AG04450 (cell line): ENCODE data around the gene STRIP2. TPM values are rescaled to one million over a fixed set of nuclear protein-coding genes. Genes with fewer than 3 reads are reported as not detected.
A peak's percentile ranks its signal among the peaks of the same experiment; 100 is the strongest.

Experiments used
- CTCF ChIA-PET: fragments of 300-600, 350-600 bp; formaldehyde crosslinking; extraction: SDS; loops from one replicate; lab custom pipeline; 2022; ENCODE audit warnings: antibody characterized with exemption, inconsistent platforms; lab: Charles Lee
- POLR2A ChIA-PET: fragments of 350-600 bp; formaldehyde crosslinking; extraction: SDS; loops from one replicate; lab custom pipeline; 2021; ENCODE audit warnings: antibody characterized with exemption, inconsistent platforms; lab: Yijun Ruan, JAX
- DNase-seq: peaks from one replicate; pipeline ENCODE4 v3.0.0-alpha.2; 2011; ENCODE audit warnings: low read depth, low spot score
- H3K27ac ChIP-seq: one replicate; pipeline ENCODE4 v1.5.1; 2012; ENCODE audit warnings: low read depth, low read length, control low read depth
- H3K27me3 ChIP-seq: one replicate; pipeline ENCODE4 v1.6.0; 2012; ENCODE audit warnings: low read length; ENCODE audit not compliant: control insufficient read depth, insufficient read depth
- H3K4me3 ChIP-seq: 2 replicates; pipeline ENCODE4 v1.5.1; 2011; ENCODE audit warnings: mild to moderate bottlenecking, low read depth, low read length, control low read depth
- H3K9me3 ChIP-seq: 2 replicates; pipeline ENCODE4 v1.5.1; 2012; ENCODE audit warnings: low read length; ENCODE audit not compliant: control insufficient read depth, insufficient read depth
- CTCF ChIP-seq: IDR thresholded peaks from 2 replicates; pipeline ENCODE4 v1.5.1; 2011; ENCODE audit warnings: low read depth, low read length, control low read depth, inconsistent platforms
- polyA plus RNA-seq: library from polyadenylated mRNA; depleted of rRNA; stranded (reverse); fragments of >200 nt; gene quantifications from 2 replicates; pipeline ENCODE4 v1.2.3, GENCODE V29; 2011

STRIP2 gene
- polyA plus RNA-seq, 1 experiment: 1.7 TPM

DNA sequence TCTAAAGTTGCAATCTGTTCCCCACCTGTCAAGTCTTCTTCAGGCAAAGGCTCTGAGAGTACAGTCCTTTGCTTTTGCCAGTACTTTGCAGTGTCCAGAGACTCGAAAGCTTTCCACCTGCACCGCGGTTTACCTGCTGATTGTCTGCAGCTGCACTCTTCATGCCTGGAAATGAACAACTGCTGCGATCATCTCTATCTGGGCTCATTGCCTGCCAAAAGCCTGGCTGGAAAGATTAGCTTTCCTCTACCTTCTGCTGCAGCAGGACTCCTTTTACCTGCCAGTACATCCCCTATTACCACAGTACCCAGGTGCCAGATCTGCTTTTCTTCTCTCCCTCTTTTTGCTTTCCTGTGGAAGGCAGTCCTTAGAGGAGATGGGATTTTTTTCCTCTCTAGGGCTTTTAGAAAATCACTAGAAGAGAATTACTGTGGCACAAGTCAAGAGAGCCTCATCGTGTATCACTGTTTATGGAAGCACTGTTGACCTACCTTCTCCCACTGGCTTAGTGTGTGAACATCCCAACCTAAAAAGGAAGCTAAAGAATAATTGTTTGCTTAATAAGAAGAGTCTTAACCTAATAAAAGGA lies 2.2 kb downstream of the STRIP2 start:
- no peak for DNase-seq
- POLR2A ChIA-PET: no interaction called here
- no peak overlapping the region for H3K27ac ChIP-seq
- peaks cover 4% of the 10 kb centered on the region for H3K27me3 ChIP-seq
- no peak for TF ChIP-seq CTCF
- CTCF ChIA-PET: interaction anchor here (1.7 kb wide), 1 partner anchor 69 kb away, joined by 3 read pairs; no protein-coding TSS in a partner anchor
- no peak overlapping the region for H3K4me3 ChIP-seq
- no peaks in the 10 kb centered on the region for H3K9me3 ChIP-seq

DNA sequence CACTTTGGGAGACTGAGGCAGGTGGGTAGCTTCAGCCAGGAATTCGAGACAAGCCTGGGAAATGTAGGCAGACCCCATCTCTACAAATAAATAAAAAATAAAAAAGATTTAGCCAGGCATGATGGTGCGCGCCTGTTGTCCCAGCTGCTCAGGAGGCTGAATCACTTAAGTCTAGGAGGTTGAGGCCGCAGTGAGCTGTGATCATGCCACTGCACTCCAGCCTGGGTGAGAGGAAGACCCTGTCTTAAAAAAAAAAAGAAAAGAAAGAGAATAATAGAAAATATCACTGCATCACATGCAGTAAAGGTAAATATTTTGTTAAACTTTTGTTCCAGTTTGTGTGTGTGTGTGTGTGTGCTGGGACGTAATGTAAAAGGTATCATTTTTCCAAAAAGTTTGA lies 3.0 kb downstream of the STRIP2 start:
- no peak for DNase-seq
- POLR2A ChIA-PET: no interaction called here
- Histone ChIP-seq H3K27ac (no peak overlapping the region), H3K27me3 (peaks cover 4% of the 10 kb centered on the region), H3K9me3 (no peaks in the 10 kb centered on the region), H3K4me3 (no peak overlapping the region)
- CTCF ChIA-PET: interaction anchor here (1.7 kb wide), 1 partner anchor 69 kb away, joined by 3 read pairs; no protein-coding TSS in a partner anchor
- no peak for TF ChIP-seq CTCF

DNA sequence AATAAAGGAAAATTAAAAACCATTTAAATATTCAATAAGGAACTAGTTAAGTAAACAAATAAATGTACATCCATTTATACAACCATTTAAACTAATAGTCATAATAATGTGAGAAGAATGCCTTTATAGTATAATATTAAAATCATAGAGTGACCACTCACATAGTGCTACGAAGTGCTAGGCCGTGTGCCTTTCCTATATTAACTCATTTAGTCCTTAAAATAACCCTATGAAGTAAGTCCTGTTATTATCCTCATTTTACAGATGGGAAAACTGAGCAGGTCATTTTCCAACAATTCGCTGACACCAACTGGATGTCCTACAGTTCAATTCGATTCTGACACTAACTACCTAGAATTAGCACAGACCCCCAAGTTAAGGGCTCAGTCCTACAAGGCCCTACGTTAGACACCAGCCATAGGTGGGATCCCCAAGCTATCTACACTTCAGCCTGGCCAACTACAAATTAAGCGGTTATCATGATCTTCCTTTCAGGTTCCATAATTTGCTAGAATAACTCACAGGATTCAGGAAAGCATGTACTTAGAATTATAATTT lies 4.1 kb downstream of the STRIP2 start:
- peak overlapping the region; percentile 31 for H3K27ac ChIP-seq
- no peak overlapping the region for H3K4me3 ChIP-seq
- ChIA-PET POLR2A (interaction anchor here (0.5 to 1.5 kb wide), 2 partner anchors 11 to 99 kb away, joined by 5 to 6 read pairs; no protein-coding TSS in a partner anchor), CTCF (interaction anchor here (1.1 to 1.5 kb wide), 3 partner anchors 33 to 274 kb away, joined by 3 to 8 read pairs (median 5); no protein-coding TSS in a partner anchor)
- DNase-seq: no peak
- TF ChIP-seq CTCF: no peak
- no peaks in the 10 kb centered on the region for H3K9me3 ChIP-seq
- H3K27me3 ChIP-seq: no peaks in the 10 kb centered on the region

- POLR2A ChIA-PET: interaction anchor here (0.5 to 1.5 kb wide), 2 partner anchors 10 to 98 kb away, joined by 5 to 6 read pairs; no protein-coding TSS in a partner anchor
These were observed 4.8 kb downstream of the STRIP2 start for GRCh38 chr7:129438839-129439651.

More at GRCh38 chr7:129438839-129439651, 4.8 kb downstream of the STRIP2 start:
- H3K27me3 ChIP-seq: no peaks in the 10 kb centered on the region
- DNase-seq: no peak
- H3K27ac ChIP-seq: no peak overlapping the region
- TF ChIP-seq CTCF: no peak
- CTCF ChIA-PET: interaction anchor here (1.1 to 1.5 kb wide), 4 partner anchors 33 to 275 kb away, joined by 3 to 8 read pairs (median 4); no protein-coding TSS in a partner anchor
- H3K9me3 ChIP-seq: no peaks in the 10 kb centered on the region
- H3K4me3 ChIP-seq: no peak overlapping the region
